ENCODE results near the gene TLK1. TPM values are rescaled to one million over a fixed set of nuclear protein-coding genes. Genes with fewer than 3 reads are reported as not detected.

The TLK1 gene
- total and polyA plus RNA-seq, 2 experiments from 2014 or later: 41.2 to 45.0 TPM

DNA sequence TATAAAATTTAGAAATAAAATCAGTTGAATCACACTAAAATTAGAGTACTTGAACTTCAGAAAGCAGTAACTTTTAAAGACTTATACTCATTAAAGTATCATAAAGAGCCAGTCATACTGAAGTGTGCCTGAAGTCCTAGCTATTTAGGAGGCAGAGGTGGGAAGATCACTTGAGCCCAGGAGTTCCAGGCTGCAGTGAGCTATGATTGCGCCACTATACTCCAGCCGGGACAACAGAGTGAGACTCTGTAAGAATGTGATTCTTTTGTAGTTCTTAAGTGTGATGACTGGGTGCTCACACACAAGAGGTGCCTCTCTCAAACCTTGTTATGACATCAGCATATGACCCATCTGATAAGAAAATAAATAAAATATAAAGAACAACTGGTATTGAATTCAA lies 14.6 kb downstream of the TLK1 start (continued):
- TF ChIP-seq, protein P1, sequence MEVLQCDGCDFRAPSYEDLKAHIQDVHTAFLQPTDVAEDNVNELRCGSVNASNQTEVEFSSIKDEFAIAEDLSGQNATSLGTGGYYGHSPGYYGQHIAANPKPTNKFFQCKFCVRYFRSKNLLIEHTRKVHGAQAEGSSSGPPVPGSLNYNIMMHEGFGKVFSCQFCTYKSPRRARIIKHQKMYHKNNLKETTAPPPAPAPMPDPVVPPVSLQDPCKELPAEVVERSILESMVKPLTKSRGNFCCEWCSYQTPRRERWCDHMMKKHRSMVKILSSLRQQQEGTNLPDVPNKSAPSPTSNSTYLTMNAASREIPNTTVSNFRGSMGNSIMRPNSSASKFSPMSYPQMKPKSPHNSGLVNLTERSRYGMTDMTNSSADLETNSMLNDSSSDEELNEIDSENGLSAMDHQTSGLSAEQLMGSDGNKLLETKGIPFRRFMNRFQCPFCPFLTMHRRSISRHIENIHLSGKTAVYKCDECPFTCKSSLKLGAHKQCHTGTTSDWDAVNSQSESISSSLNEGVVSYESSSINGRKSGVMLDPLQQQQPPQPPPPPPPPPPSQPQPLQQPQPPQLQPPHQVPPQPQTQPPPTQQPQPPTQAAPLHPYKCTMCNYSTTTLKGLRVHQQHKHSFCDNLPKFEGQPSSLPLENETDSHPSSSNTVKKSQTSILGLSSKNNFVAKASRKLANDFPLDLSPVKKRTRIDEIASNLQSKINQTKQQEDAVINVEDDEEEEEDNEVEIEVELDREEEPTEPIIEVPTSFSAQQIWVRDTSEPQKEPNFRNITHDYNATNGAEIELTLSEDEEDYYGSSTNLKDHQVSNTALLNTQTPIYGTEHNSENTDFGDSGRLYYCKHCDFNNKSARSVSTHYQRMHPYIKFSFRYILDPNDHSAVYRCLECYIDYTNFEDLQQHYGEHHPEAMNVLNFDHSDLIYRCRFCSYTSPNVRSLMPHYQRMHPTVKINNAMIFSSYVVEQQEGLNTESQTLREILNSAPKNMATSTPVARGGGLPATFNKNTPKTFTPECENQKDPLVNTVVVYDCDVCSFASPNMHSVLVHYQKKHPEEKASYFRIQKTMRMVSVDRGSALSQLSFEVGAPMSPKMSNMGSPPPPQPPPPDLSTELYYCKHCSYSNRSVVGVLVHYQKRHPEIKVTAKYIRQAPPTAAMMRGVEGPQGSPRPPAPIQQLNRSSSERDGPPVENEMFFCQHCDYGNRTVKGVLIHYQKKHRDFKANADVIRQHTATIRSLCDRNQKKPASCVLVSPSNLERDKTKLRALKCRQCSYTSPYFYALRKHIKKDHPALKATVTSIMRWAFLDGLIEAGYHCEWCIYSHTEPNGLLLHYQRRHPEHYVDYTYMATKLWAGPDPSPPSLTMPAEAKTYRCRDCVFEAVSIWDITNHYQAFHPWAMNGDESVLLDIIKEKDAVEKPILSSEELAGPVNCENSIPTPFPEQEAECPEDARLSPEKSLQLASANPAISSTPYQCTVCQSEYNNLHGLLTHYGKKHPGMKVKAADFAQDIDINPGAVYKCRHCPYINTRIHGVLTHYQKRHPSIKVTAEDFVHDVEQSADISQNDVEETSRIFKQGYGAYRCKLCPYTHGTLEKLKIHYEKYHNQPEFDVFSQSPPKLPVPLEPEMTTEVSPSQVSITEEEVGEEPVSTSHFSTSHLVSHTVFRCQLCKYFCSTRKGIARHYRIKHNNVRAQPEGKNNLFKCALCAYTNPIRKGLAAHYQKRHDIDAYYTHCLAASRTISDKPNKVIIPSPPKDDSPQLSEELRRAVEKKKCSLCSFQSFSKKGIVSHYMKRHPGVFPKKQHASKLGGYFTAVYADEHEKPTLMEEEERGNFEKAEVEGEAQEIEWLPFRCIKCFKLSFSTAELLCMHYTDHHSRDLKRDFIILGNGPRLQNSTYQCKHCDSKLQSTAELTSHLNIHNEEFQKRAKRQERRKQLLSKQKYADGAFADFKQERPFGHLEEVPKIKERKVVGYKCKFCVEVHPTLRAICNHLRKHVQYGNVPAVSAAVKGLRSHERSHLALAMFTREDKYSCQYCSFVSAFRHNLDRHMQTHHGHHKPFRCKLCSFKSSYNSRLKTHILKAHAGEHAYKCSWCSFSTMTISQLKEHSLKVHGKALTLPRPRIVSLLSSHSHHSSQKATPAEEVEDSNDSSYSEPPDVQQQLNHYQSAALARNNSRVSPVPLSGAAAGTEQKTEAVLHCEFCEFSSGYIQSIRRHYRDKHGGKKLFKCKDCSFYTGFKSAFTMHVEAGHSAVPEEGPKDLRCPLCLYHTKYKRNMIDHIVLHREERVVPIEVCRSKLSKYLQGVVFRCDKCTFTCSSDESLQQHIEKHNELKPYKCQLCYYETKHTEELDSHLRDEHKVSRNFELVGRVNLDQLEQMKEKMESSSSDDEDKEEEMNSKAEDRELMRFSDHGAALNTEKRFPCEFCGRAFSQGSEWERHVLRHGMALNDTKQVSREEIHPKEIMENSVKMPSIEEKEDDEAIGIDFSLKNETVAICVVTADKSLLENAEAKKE (CRISPR knock-in tag; IDR thresholded peaks at IDR 0.05): no peak
- TF ChIP-seq CREB1 (CRISPR knock-in tag; IDR thresholded peaks at IDR 0.05; ENCODE audit: low read depth) (no peak), NANOG (IDR thresholded peaks at IDR 0.05; ENCODE audit: borderline replicate concordance) (no peak), POLR2AphosphoS5 (IDR thresholded peaks at IDR 0.05; ENCODE audit: low read depth) (no peak)
- TF ChIP-seq, protein P2, sequence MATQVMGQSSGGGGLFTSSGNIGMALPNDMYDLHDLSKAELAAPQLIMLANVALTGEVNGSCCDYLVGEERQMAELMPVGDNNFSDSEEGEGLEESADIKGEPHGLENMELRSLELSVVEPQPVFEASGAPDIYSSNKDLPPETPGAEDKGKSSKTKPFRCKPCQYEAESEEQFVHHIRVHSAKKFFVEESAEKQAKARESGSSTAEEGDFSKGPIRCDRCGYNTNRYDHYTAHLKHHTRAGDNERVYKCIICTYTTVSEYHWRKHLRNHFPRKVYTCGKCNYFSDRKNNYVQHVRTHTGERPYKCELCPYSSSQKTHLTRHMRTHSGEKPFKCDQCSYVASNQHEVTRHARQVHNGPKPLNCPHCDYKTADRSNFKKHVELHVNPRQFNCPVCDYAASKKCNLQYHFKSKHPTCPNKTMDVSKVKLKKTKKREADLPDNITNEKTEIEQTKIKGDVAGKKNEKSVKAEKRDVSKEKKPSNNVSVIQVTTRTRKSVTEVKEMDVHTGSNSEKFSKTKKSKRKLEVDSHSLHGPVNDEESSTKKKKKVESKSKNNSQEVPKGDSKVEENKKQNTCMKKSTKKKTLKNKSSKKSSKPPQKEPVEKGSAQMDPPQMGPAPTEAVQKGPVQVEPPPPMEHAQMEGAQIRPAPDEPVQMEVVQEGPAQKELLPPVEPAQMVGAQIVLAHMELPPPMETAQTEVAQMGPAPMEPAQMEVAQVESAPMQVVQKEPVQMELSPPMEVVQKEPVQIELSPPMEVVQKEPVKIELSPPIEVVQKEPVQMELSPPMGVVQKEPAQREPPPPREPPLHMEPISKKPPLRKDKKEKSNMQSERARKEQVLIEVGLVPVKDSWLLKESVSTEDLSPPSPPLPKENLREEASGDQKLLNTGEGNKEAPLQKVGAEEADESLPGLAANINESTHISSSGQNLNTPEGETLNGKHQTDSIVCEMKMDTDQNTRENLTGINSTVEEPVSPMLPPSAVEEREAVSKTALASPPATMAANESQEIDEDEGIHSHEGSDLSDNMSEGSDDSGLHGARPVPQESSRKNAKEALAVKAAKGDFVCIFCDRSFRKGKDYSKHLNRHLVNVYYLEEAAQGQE (IDR thresholded peaks at IDR 0.05; ENCODE audit: unreplicated experiment): no peak
- TF ChIP-seq, protein P3, sequence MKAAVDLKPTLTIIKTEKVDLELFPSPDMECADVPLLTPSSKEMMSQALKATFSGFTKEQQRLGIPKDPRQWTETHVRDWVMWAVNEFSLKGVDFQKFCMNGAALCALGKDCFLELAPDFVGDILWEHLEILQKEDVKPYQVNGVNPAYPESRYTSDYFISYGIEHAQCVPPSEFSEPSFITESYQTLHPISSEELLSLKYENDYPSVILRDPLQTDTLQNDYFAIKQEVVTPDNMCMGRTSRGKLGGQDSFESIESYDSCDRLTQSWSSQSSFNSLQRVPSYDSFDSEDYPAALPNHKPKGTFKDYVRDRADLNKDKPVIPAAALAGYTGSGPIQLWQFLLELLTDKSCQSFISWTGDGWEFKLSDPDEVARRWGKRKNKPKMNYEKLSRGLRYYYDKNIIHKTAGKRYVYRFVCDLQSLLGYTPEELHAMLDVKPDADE (IDR thresholded peaks at IDR 0.05): no peak
